OCI-LY3 (cell line): ENCODE data around the gene CTU2.

ENCODE experiments used
- H2AFZ ChIP-seq: fragments of 200-600, 300-600 bp; shearing (Covaris generic); 2 replicates; pipeline ENCODE4 v1.6.0; 2014; ENCODE audit warnings: antibody characterized with exemption, low read depth, low read length
- H3K27ac ChIP-seq: fragments of 200-600, 300-600 bp; sonication (generic); 2 replicates; pipeline ENCODE4 v1.5.1; 2014; ENCODE audit warnings: mild to moderate bottlenecking, low read length, moderate library complexity, mixed read lengths
- H3K27me3 ChIP-seq: fragments of 200-600, 300-600 bp; sonication (generic); 2 replicates; pipeline ENCODE4 v1.6.1; 2014; ENCODE audit warnings: low read depth, low read length, mixed read lengths
- H3K36me3 ChIP-seq: fragments of 200-600, 300-600 bp; sonication (generic); replicated peaks from 2 replicates; pipeline ENCODE3; 2014; ENCODE audit warnings: low read depth, low read length, mixed read lengths
- H3K4me1 ChIP-seq: fragments of 300-600, 200-600 bp; sonication (generic); 2 replicates; pipeline ENCODE4 v1.6.1; 2014; ENCODE audit warnings: low read length, mixed read lengths
- H3K4me2 ChIP-seq: fragments of 200-600, 300-600 bp; sonication (generic); 2 replicates; pipeline ENCODE4 v1.6.1; 2014; ENCODE audit warnings: low read length, mixed read lengths
- H3K4me3 ChIP-seq: fragments of 300-600, 200-600 bp; sonication (generic); 2 replicates; pipeline ENCODE4 v1.5.1; 2014; ENCODE audit warnings: antibody characterized with exemption, mild to moderate bottlenecking, low read length, moderate library complexity
- H3K79me2 ChIP-seq: fragments of 300-600, 200-600 bp; shearing (Covaris generic); 2 replicates; pipeline ENCODE4 v1.6.1; 2014; ENCODE audit warnings: mild to moderate bottlenecking, low read length, mixed read lengths
- H3K9ac ChIP-seq: fragments of 300-600, 200-600 bp; shearing (Covaris generic); 2 replicates; pipeline ENCODE4 v1.6.0; 2014; ENCODE audit warnings: mild to moderate bottlenecking, low read length, moderate library complexity
- H3K9me3 ChIP-seq: fragments of 200-600, 300-600 bp; shearing (Covaris generic); 2 replicates; pipeline ENCODE4 v1.6.1; 2014; ENCODE audit warnings: low read length, mixed read lengths; ENCODE audit not compliant: insufficient read depth
- H4K20me1 ChIP-seq: fragments of 200-600, 300-600 bp; sonication (generic); 2 replicates; pipeline ENCODE4 v1.6.1; 2016; ENCODE audit warnings: low read length, mixed read lengths; ENCODE audit not compliant: insufficient read depth
- CTCF ChIP-seq: fragments of 200-600, 300-600 bp; sonication (generic); IDR thresholded peaks from 2 replicates; pipeline ENCODE4 v1.5.1; 2014; ENCODE audit warnings: antibody characterized with exemption, low read length, low read depth
- EZH2phosphoT487 ChIP-seq: fragments of 200-600 bp; shearing (Covaris generic); IDR thresholded peaks from 2 replicates; pipeline ENCODE4 v1.6.1; 2018; ENCODE audit warnings: antibody characterized with exemption, mixed run types, low read depth

CTU2 gene

GRCh38 chr16:88699180-88699579, 7.1 kb upstream of the CTU2 start:
- H2AFZ ChIP-seq: no peak overlapping the region
- TF ChIP-seq EZH2phosphoT487 (no peak), CTCF (no peak)
- H3K27me3 ChIP-seq: no peaks in the 10 kb centered on the region
- peaks cover 14% of the 10 kb centered on the region for H3K36me3 ChIP-seq
- peaks cover 20% of the 10 kb centered on the region for H3K79me2 ChIP-seq
- H3K27ac ChIP-seq: no peak overlapping the region
- no peak overlapping the region for H3K4me3 ChIP-seq
- H3K9me3 ChIP-seq: no peaks in the 10 kb centered on the region
- peaks cover 17% of the 10 kb centered on the region for H3K4me1 ChIP-seq
- no peak overlapping the region for H3K9ac ChIP-seq
- no peaks in the 10 kb centered on the region for H4K20me1 ChIP-seq
- no peak overlapping the region for H3K4me2 ChIP-seq

GRCh38 chr16:88700322-88700635, 6.0 kb upstream of the CTU2 start:
- Histone ChIP-seq H3K9ac (peak overlapping the region; percentile 76; the same call in 1 of the 2 replicates), H2AFZ (no peak overlapping the region), H3K4me2 (peak overlapping the region; percentile 88), H4K20me1 (no peaks in the 10 kb centered on the region), H3K27ac (no peak overlapping the region), H3K36me3 (peaks cover 14% of the 10 kb centered on the region), H3K27me3 (no peaks in the 10 kb centered on the region), H3K4me3 (peak overlapping the region; percentile 76), H3K9me3 (no peaks in the 10 kb centered on the region), H3K4me1 (peaks cover 23% of the 10 kb centered on the region), H3K79me2 (peaks cover 30% of the 10 kb centered on the region)
- TF ChIP-seq CTCF (no peak), EZH2phosphoT487 (no peak)

- Histone ChIP-seq H3K4me3 (peak overlapping the region; percentile 76), H3K79me2 (peaks cover 36% of the 10 kb centered on the region), H4K20me1 (no peaks in the 10 kb centered on the region), H3K27me3 (no peaks in the 10 kb centered on the region), H3K27ac (peak overlapping the region; percentile 41), H3K9ac (peak overlapping the region; percentile 76), H3K9me3 (no peaks in the 10 kb centered on the region), H3K4me2 (peak overlapping the region; percentile 88), H3K36me3 (peaks cover 13% of the 10 kb centered on the region), H2AFZ (no peak overlapping the region), H3K4me1 (peaks cover 24% of the 10 kb centered on the region)
- TF ChIP-seq CTCF (no peak), EZH2phosphoT487 (no peak)
Measured at GRCh38 chr16:88700636-88701482, 5.4 kb upstream of the CTU2 start.

GRCh38 chr16:88701581-88702370, 4.5 kb upstream of the CTU2 start:
- Histone ChIP-seq H4K20me1 (no peaks in the 10 kb centered on the region), H3K4me1 (peaks cover 24% of the 10 kb centered on the region), H3K27me3 (no peaks in the 10 kb centered on the region), H3K4me3 (peak overlapping the region; percentile 76), H3K27ac (peak overlapping the region; percentile 41; the same call in 1 of the 2 replicates), H3K36me3 (peaks cover 12% of the 10 kb centered on the region), H3K4me2 (peak overlapping the region; percentile 88), H3K9me3 (no peaks in the 10 kb centered on the region), H3K9ac (peak overlapping the region; percentile 76), H3K79me2 (peaks cover 41% of the 10 kb centered on the region), H2AFZ (no peak overlapping the region)
- TF ChIP-seq CTCF (no peak), EZH2phosphoT487 (no peak)
